Caco-2 (cell line): ENCODE data around the gene TAF11L12. TPM values are rescaled to one million over a fixed set of nuclear protein-coding genes. Genes with fewer than 3 reads are reported as not detected.
"Not testable (repeated sequence)": the region's sequence is repeated elsewhere in the genome, so short reads cannot be mapped to it uniquely, and the experiment has no call there.

Source experiments
- BruUV-seq: library from RNA; stranded (reverse); fragments of 400-500 nt; replicated peaks from 2 replicates; lab custom pipeline; 2021; lab: Mats Ljungman, UMichigan
- CTCF ChIA-PET: fragments of 300-600 bp; sonication (Branson Sonifier 250); formaldehyde crosslinking; loops from one replicate; lab custom pipeline; 2022; ENCODE audit warnings: antibody characterized with exemption; lab: Charles Lee
- POLR2A ChIA-PET: fragments of 300-600 bp; sonication (Branson Sonifier 250); formaldehyde crosslinking; loops from one replicate; lab custom pipeline; 2022; ENCODE audit warnings: antibody characterized with exemption; lab: Charles Lee
- DNase-seq, 2 experiments: peaks; one replicate each; pipeline versions ENCODE4 v3.0.0 to v3.0.0-alpha.2; 2020 to 2022
- H3K27me3 ChIP-seq: replicated peaks from 2 replicates; pipeline ENCODE4 v1.6.0; 2011; ENCODE audit warnings: low read length; ENCODE audit not compliant: control insufficient read depth, insufficient read depth
- H3K36me3 ChIP-seq: 2 replicates; pipeline ENCODE4 v1.5.1; 2011; ENCODE audit warnings: low read length; ENCODE audit not compliant: control insufficient read depth, insufficient read depth
- H3K4me1 ChIP-seq: fragments of 250-450 bp; sonication (Bioruptor Pico); 2 replicates; pipeline ENCODE4 v1.5.1; 2020; ENCODE audit warnings: mild to moderate bottlenecking
- H3K4me3 ChIP-seq: 2 replicates; pipeline ENCODE4 v1.5.1; 2011; ENCODE audit warnings: low read depth, mild to moderate bottlenecking, control low read depth, low read length
- H3K9me3 ChIP-seq: fragments of 250-450 bp; sonication (Bioruptor Pico); 2 replicates; pipeline ENCODE4 v1.5.1; 2020; ENCODE audit warnings: mild to moderate bottlenecking, moderate library complexity
- H3K27ac Mint-ChIP-seq: one replicate; pipeline ENCODE4 v1.8.0; 2022; ENCODE audit warnings: mixed read lengths; ENCODE audit not compliant: unreplicated experiment
- H3K27me3 Mint-ChIP-seq: one replicate; pipeline ENCODE4 v1.8.0; 2022; ENCODE audit warnings: mixed read lengths; ENCODE audit not compliant: insufficient read depth, unreplicated experiment
- H3K36me3 Mint-ChIP-seq: one replicate; pipeline ENCODE4 v1.8.0; 2022; ENCODE audit warnings: mild to moderate bottlenecking, mixed read lengths; ENCODE audit not compliant: insufficient read depth, unreplicated experiment
- H3K4me1 Mint-ChIP-seq: one replicate; pipeline ENCODE4 v1.8.0; 2022; ENCODE audit warnings: low read depth, mixed read lengths; ENCODE audit not compliant: unreplicated experiment
- H3K4me3 Mint-ChIP-seq: one replicate; pipeline ENCODE4 v1.8.0; 2022; ENCODE audit warnings: mild to moderate bottlenecking, moderate library complexity, mixed read lengths; ENCODE audit not compliant: unreplicated experiment
- H3K9me3 Mint-ChIP-seq: one replicate; pipeline ENCODE4 v1.8.0; 2022; ENCODE audit warnings: mixed read lengths; ENCODE audit not compliant: unreplicated experiment
- intact Hi-C: fragments of 100-400 bp; cut with micrococcal nuclease; formaldehyde crosslinking; loops from one replicate; pipeline ENCODE4 v1.10.0; 2022; ENCODE audit not compliant: unreplicated experiment
- total RNA-seq: library from RNA; stranded (reverse); gene quantifications from 2 replicates; pipeline ENCODE4 v1.2.3, GENCODE V29; 2022
- TF ChIP-seq, protein P1 (sequence below), 2 experiments: fragments of 200-600 bp in 1 of 2; IDR thresholded peaks; 1 replicate in 1 of 2; 2 replicates in 1 of 2; pipeline versions ENCODE4 v1.5.1 to v1.8.0; 2011 to 2022; ENCODE audit warnings: antibody characterized with exemption in 1 of 2, control low read depth in 1 of 2, inconsistent platforms in 1 of 2, low read depth in 1 of 2, low read length in 1 of 2, mild to moderate bottlenecking in 1 of 2, moderate library complexity in 1 of 2; ENCODE audit not compliant: insufficient read depth in 1 of 2, severe bottlenecking in 1 of 2, unreplicated experiment in 1 of 2

Gene TAF11L12
- total RNA-seq, 1 experiment from 2014 or later = not detected

DNA sequence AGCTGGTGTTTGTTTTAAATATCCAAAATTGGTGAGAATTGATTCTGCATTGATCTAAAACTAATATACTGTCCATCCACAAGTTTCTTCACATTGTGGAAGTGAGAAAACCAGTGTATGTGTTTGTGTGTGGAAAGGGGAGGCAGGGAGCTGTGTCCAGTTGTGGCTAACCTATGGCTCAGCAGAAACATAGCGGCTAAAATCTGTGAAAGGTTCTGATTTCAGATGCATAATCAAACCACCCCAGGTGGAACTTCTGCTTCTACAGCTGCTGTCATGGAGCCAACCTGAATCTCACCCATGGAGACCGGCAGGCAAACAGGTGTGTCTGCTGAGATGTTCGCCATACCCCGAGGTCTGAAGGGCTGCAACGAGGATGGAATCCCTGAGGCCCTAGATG, 24.0 kb downstream of the TAF11L12 start, which contains the start of gene TAF11L14:
TSS of gene TAF11L14 (plus strand) at position 301 of the 400 bp plus-strand sequence.
- no peaks in the 10 kb centered on the region for H3K36me3 ChIP-seq
- Mint-ChIP-seq H3K27ac (no peak within 1 kb of the TSS), H3K4me3 (no peak within 1 kb of the TSS), H3K36me3 (no peaks in the 10 kb centered on the region), H3K9me3 (no peaks in the 10 kb centered on the region), H3K27me3 (peaks cover 7% of the 10 kb centered on the region), H3K4me1 (no peaks in the 10 kb centered on the region)
- no peaks in the 10 kb centered on the region for H3K27me3 ChIP-seq
- no peak within 1 kb of the TSS for H3K4me3 ChIP-seq
- no peaks in the 10 kb centered on the region for H3K9me3 ChIP-seq
- BruUV-seq = no TSS peak
- TF ChIP-seq, protein P1, sequence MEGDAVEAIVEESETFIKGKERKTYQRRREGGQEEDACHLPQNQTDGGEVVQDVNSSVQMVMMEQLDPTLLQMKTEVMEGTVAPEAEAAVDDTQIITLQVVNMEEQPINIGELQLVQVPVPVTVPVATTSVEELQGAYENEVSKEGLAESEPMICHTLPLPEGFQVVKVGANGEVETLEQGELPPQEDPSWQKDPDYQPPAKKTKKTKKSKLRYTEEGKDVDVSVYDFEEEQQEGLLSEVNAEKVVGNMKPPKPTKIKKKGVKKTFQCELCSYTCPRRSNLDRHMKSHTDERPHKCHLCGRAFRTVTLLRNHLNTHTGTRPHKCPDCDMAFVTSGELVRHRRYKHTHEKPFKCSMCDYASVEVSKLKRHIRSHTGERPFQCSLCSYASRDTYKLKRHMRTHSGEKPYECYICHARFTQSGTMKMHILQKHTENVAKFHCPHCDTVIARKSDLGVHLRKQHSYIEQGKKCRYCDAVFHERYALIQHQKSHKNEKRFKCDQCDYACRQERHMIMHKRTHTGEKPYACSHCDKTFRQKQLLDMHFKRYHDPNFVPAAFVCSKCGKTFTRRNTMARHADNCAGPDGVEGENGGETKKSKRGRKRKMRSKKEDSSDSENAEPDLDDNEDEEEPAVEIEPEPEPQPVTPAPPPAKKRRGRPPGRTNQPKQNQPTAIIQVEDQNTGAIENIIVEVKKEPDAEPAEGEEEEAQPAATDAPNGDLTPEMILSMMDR (IDR thresholded peaks at IDR 0.05; ENCODE audit: insufficient read depth in 1 of 2, low read depth in 1 of 2, low read length in 1 of 2, severe bottlenecking in 1 of 2, unreplicated experiment in 1 of 2) = no peak
- ChIA-PET POLR2A (no interaction called here), CTCF (no interaction called here)
- no peaks in the 10 kb centered on the region for H3K4me1 ChIP-seq
- intact Hi-C loops = no loop called here
- no peak for DNase-seq

DNA sequence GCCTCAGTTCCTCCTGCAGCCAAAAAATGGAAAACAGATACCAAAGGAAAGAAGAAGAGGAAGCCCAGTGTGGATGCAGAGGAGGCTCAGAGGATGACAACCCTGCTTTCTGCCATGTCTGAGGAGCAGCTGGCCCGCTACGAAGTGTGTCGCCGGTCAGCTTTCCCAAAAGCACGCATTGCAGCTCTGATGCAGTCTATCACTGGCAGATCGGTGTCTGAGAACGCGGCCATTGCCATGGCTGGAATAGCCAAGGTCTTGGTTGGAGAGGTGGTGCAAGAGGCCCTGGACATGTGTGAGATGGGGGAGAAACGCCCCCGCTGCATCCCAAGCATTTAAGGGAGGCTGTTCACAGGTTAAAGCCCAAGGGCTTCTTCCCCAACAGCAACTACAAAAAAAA, 39.0 kb downstream of the TAF11L12 start:
- H3K4me1 ChIP-seq, intact Hi-C loops, CTCF ChIA-PET, H3K27me3 ChIP-seq, H3K4me1 Mint-ChIP-seq, H3K4me3 ChIP-seq, H3K36me3 ChIP-seq, POLR2A ChIA-PET, H3K9me3 ChIP-seq, DNase-seq, H3K4me3 Mint-ChIP-seq, H3K9me3 Mint-ChIP-seq, H3K27ac Mint-ChIP-seq, BruUV-seq, H3K36me3 Mint-ChIP-seq: not testable (repeated sequence)
- H3K27me3 Mint-ChIP-seq = peaks cover 13% of the 10 kb centered on the region

DNA sequence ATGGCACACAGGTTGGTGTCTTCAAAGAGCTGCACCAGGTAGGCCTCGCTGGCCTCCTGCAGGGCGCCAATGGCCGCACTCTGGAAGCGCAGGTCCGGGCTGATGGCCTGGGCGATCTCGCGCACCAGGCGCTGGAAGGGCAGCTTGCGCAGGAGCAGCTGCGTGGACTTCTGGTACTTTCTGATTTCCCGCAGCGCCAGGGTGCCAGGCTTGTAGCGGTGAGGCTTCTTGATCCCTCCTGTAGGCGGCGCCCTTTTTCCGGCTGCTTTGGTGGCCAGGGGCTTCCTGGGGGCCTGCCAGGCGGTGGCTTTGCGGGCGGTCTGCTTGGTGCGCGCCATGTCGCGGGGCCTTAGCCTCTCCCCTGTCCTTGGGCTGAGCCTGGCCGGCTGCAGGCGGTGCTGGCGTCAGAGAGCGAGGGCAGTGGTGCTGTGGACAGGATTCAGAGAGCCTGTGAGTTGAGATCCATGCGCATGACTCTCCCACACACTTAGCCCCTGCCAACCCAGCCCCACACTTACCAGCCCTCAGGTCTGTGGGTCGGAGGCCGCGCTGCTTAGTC, 45.1 kb downstream of the TAF11L12 start:
- H3K27ac Mint-ChIP-seq, CTCF ChIA-PET, H3K4me1 ChIP-seq, H3K9me3 Mint-ChIP-seq, intact Hi-C loops, H3K9me3 ChIP-seq, H3K4me3 ChIP-seq, BruUV-seq, H3K36me3 Mint-ChIP-seq, POLR2A ChIA-PET, H3K36me3 ChIP-seq, H3K27me3 ChIP-seq, H3K27me3 Mint-ChIP-seq, H3K4me1 Mint-ChIP-seq, DNase-seq, H3K4me3 Mint-ChIP-seq: not testable (repeated sequence)

DNA sequence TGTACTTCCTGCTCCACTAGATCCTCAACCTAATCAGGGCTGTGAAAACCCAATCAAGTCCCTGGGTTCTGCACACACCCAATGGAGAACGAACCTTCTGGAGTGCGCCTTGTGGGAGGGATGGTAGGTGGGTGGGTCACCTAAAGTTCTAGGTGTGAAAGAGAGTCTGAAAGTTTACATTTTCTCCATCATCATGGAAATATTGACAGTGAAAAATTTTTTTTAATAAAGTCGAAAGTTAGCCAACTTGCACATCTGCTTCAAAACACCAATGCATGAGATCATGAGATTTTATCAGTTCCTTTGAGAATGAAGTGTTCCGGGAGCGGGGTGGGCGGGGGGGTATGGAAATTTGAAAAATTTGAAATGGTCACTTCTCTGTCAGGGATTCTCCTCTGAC, 45.7 kb downstream of the TAF11L12 start:
- H3K4me3 ChIP-seq = no peak overlapping the region
- Mint-ChIP-seq H3K36me3 (no peaks in the 10 kb centered on the region), H3K27me3 (peaks cover 6% of the 10 kb centered on the region), H3K4me1 (no peaks in the 10 kb centered on the region), H3K4me3 (no peak overlapping the region), H3K27ac (no peak overlapping the region), H3K9me3 (no peaks in the 10 kb centered on the region)
- CTCF ChIA-PET = no interaction called here
- no peaks in the 10 kb centered on the region for H3K9me3 ChIP-seq
- no peaks in the 10 kb centered on the region for H3K4me1 ChIP-seq
- BruUV-seq = no TSS peak
- intact Hi-C loops = no loop called here
- H3K36me3 ChIP-seq = no peaks in the 10 kb centered on the region
- POLR2A ChIA-PET = no interaction called here
- DNase-seq = no peak
- H3K27me3 ChIP-seq = no peaks in the 10 kb centered on the region
- TF ChIP-seq, protein P1 (IDR thresholded peaks at IDR 0.05; ENCODE audit: insufficient read depth in 1 of 2, low read depth in 1 of 2, low read length in 1 of 2, severe bottlenecking in 1 of 2, unreplicated experiment in 1 of 2) = no peak

Other genes starting within 250 kb of the TAF11L12 start
- gene TAF11L2, start 112.2 kb upstream of the TAF11L12 start, total RNA-seq = not detected in 2 replicates
- gene TAF11L3, start 92.0 kb upstream of the TAF11L12 start, total RNA-seq = not detected in 2 replicates
- gene TAF11L4, start 88.6 kb upstream of the TAF11L12 start, total RNA-seq = not detected in 2 replicates
- not detected in 2 replicates for gene TAF11L5, start 85.2 kb upstream of the TAF11L12 start, total RNA-seq
- not detected in 2 replicates for gene TAF11L6, start 81.7 kb upstream of the TAF11L12 start, total RNA-seq
- not detected in 2 replicates for gene TAF11L7, start 24.6 kb upstream of the TAF11L12 start, total RNA-seq
- gene TAF11L8, start 19.4 kb upstream of the TAF11L12 start, total RNA-seq = not detected in 2 replicates
- not detected in 2 replicates for gene TAF11L9, start 16.0 kb upstream of the TAF11L12 start, total RNA-seq
- not detected in 2 replicates for gene TAF11L10, start 12.6 kb upstream of the TAF11L12 start, total RNA-seq
- gene TAF11L11, start 6.2 kb upstream of the TAF11L12 start, total RNA-seq = not detected in 2 replicates
- not detected in 2 replicates for gene TAF11L13, start 21.7 kb downstream of the TAF11L12 start, total RNA-seq
- gene TAF11L14, start 24.1 kb downstream of the TAF11L12 start, total RNA-seq = not detected in 2 replicates